GM12878 (cell line): ENCODE data around the gene FSTL1. TPM values are rescaled to one million over a fixed set of nuclear protein-coding genes. Genes with fewer than 3 reads are reported as not detected.

Experiments used
- ATAC-seq: fragments of 200-7000 bp; cut with Tn5 transposase; 3 replicates; pipeline ENCODE4 v1.9.1; 2020; ENCODE audit warnings: mild to moderate bottlenecking, moderate library complexity
- BruUV-seq: library from RNA; stranded (reverse); fragments of 400-500 nt; replicated peaks from 2 replicates; lab custom pipeline; 2021; lab: Mats Ljungman, UMichigan
- CTCF ChIA-PET: fragments of 300-600 bp; sonication (Branson Sonifier 250); formaldehyde crosslinking; extraction: SDS; loops from one replicate; lab custom pipeline; 2021; ENCODE audit warnings: inconsistent platforms; lab: Yijun Ruan, JAX
- POLR2A ChIA-PET: fragments of 350-600 bp; formaldehyde crosslinking; extraction: SDS; loops from one replicate; lab custom pipeline; 2021; ENCODE audit warnings: inconsistent platforms; lab: Charles Lee
- RAD21 ChIA-PET: fragments of 300-600 bp; sonication (Branson Sonifier 250); formaldehyde crosslinking; loops from one replicate; lab custom pipeline; 2023; ENCODE audit warnings: antibody characterized with exemption; ENCODE audit not compliant: unreplicated experiment; lab: Charles Lee
- SMC1A ChIA-PET: fragments of 300-600 bp; sonication (Branson Sonifier 250); formaldehyde crosslinking; loops from one replicate; lab custom pipeline; 2023; ENCODE audit not compliant: unreplicated experiment, uncharacterized antibody; lab: Charles Lee
- DNase-seq: peaks from one replicate; pipeline ENCODE4 v3.0.0-alpha.2; 2011; ENCODE audit warnings: low read depth, low spot score
- FAIRE-seq: peaks from 3 replicates; lab custom pipeline; 2011; peaks lifted over from hg19 to GRCh38; lab: Jason Lieb, UNC
- H2AFZ ChIP-seq: 2 replicates; pipeline ENCODE4 v1.6.0; 2011; ENCODE audit warnings: low read depth, low read length, control low read depth; ENCODE audit not compliant: control insufficient read depth
- H3K27ac ChIP-seq: 2 replicates; pipeline ENCODE4 v1.5.1; 2011; ENCODE audit warnings: control low read depth; ENCODE audit not compliant: control insufficient read depth, insufficient read depth
- H3K27me3 ChIP-seq, 2 experiments: replicated peaks in 1 of 2; 2 replicates each; pipeline versions ENCODE4 v1.6.0 to v1.6.1; 2011; ENCODE audit warnings: low read length in 1 of 2; ENCODE audit not compliant: control insufficient read depth in 2 of 2, insufficient read depth in 2 of 2
- H3K36me3 ChIP-seq, 2 experiments: 2 replicates each; pipeline ENCODE4 v1.5.1; 2011; ENCODE audit warnings: low read length in 1 of 2; ENCODE audit not compliant: control insufficient read depth in 2 of 2, insufficient read depth in 2 of 2
- H3K4me1 ChIP-seq: 2 replicates; pipeline ENCODE4 v1.6.1; 2011; ENCODE audit warnings: mild to moderate bottlenecking, low read length, moderate library complexity, mixed read lengths; ENCODE audit not compliant: control insufficient read depth, insufficient read depth
- H3K4me2 ChIP-seq: 2 replicates; pipeline ENCODE4 v1.6.0; 2011; ENCODE audit warnings: control low read depth; ENCODE audit not compliant: control insufficient read depth, insufficient read depth
- H3K4me3 ChIP-seq: fragments of 200-600 bp; sonication (generic); 2 replicates; pipeline ENCODE4 v1.5.1; 2016
- H3K79me2 ChIP-seq: 2 replicates; pipeline ENCODE4 v1.6.0; 2011; ENCODE audit warnings: low read length; ENCODE audit not compliant: control insufficient read depth, insufficient read depth
- H3K9ac ChIP-seq: 2 replicates; pipeline ENCODE4 v1.8.0; 2011; ENCODE audit warnings: low read length, control low read depth, mixed read lengths; ENCODE audit not compliant: control insufficient read depth, insufficient read depth
- H3K9me3 ChIP-seq: replicated peaks from 3 replicates; pipeline ENCODE4 v1.5.1; 2011; ENCODE audit warnings: mild to moderate bottlenecking, low read length; ENCODE audit not compliant: control insufficient read depth, insufficient read depth
- H4K20me1 ChIP-seq: 2 replicates; pipeline ENCODE4 v1.6.0; 2011; ENCODE audit not compliant: control insufficient read depth, insufficient read depth
- CHD2 ChIP-seq: IDR thresholded peaks from 2 replicates; pipeline ENCODE4 v1.6.1; 2011; ENCODE audit warnings: low read depth, low read length, improper control_type of control experiment, borderline replicate concordance
- CTCF ChIP-seq, 3 experiments: IDR thresholded peaks in 2 of 3; conservative IDR thresholded peaks in 1 of 3; 2 replicates each; pipeline ENCODE4 v1.5.1; 2011; ENCODE audit warnings: low read depth in 3 of 3, low read length in 3 of 3, mild to moderate bottlenecking in 3 of 3, control low read depth in 2 of 3, moderate library complexity in 2 of 3, inconsistent platforms in 1 of 3, mixed read lengths in 1 of 3; ENCODE audit not compliant: control insufficient read depth in 2 of 3, insufficient read depth in 1 of 3; ENCODE audit errors: extremely low read depth in 1 of 3
- EGR1 ChIP-seq, 2 experiments: IDR thresholded peaks; 1 replicate in 1 of 2; 2 replicates in 1 of 2; pipeline ENCODE4 v1.6.1; 2011 to 2012; ENCODE audit warnings: low read depth in 2 of 2, low read length in 2 of 2, borderline replicate concordance in 1 of 2, mild to moderate bottlenecking in 1 of 2, moderate library complexity in 1 of 2
- ESRRA ChIP-seq: IDR thresholded peaks from 2 replicates; pipeline ENCODE4 v1.6.1; 2012; ENCODE audit warnings: mild to moderate bottlenecking, low read length, improper control_type of control experiment
- MYC ChIP-seq: IDR thresholded peaks from 2 replicates; pipeline ENCODE4 v1.6.1; 2011; ENCODE audit warnings: mild to moderate bottlenecking, low read length, moderate library complexity, inconsistent platforms; ENCODE audit not compliant: insufficient read depth, insufficient replicate concordance, insufficient read length, severe bottlenecking
- RAD21 ChIP-seq: IDR thresholded peaks from 2 replicates; pipeline ENCODE4 v1.6.1; 2011; ENCODE audit warnings: mild to moderate bottlenecking, low read depth, low read length, moderate library complexity; ENCODE audit not compliant: insufficient read depth
- STAT3 ChIP-seq: IDR thresholded peaks from 2 replicates; pipeline ENCODE4 v1.6.1; 2011; ENCODE audit warnings: low read depth, low read length, improper control_type of control experiment
- ZNF687 ChIP-seq: fragments of 450-650 bp; IDR thresholded peaks from 2 replicates; pipeline ENCODE4 v1.6.1; 2017; ENCODE audit warnings: mild to moderate bottlenecking, moderate library complexity
- ZZZ3 ChIP-seq: IDR thresholded peaks from 2 replicates; pipeline ENCODE4 v1.6.1; 2011; ENCODE audit warnings: low read depth; ENCODE audit not compliant: control insufficient read depth, insufficient read length
- in situ Hi-C: fragments of 300-500 bp; cut with MboI; formaldehyde crosslinking; loops from 9 replicates; pipeline ENCODE4 v1.14.3; 2018; ENCODE audit warnings: mixed read lengths
- intact Hi-C: fragments of 100-400 bp; cut with micrococcal nuclease; formaldehyde crosslinking; loops from one replicate; pipeline ENCODE4 v1.14.2; 2022; ENCODE audit not compliant: unreplicated experiment
- polyA plus RNA-seq, 11 experiments: library from polyadenylated mRNA; depleted of rRNA in 4 of 11; unstranded in 6 of 11; stranded (reverse) in 5 of 11; fragments of >200 nt; fragmentation: Nextera tagmentation in 4 of 11; fragmentation: Illumina TruSeq in 1 of 11; extraction: Ambion mirVana in 4 of 11; extraction: Trizol in 1 of 11; gene quantifications; 1 replicate in 1 of 11; 2 replicates in 10 of 11; pipeline versions ENCODE4 v1.2.1 to v1.2.3, GENCODE V29; 2011 to 2016; ENCODE audit warnings: inconsistent platforms in 2 of 11, missing spikeins in 2 of 11, low read depth in 1 of 11
- total RNA-seq, 4 experiments: library from RNA; depleted of rRNA in 3 of 4; stranded (reverse); fragments of >200 nt in 3 of 4; fragmentation: Illumina TruSeq in 1 of 4; extraction: Trizol in 1 of 4; gene quantifications; 2 replicates each; pipeline versions ENCODE4 v1.2.1 to v1.2.3, GENCODE V29; 2013 to 2021

Gene FSTL1
- total and polyA plus RNA-seq, 10 of the 15 experiments (the other 5 are each of a cell fraction or from before 2014, with no cell fraction given) = 0.06 to 1.7 (median 0.32) TPM; not detected in 4

GRCh38 chr3:120357807-120358206, 93.0 kb downstream of the FSTL1 start:
- Histone ChIP-seq H3K9me3 (no peaks in the 10 kb centered on the region), H3K27me3 (peaks cover 0 to 2% of the 10 kb centered on the region in 2 experiments; a peak in 1 of 4 replicates), H3K4me2 (no peak overlapping the region), H3K36me3 (no peaks in the 10 kb centered on the region), H3K27ac (no peak overlapping the region), H3K79me2 (no peaks in the 10 kb centered on the region), H3K4me1 (no peaks in the 10 kb centered on the region), H4K20me1 (no peaks in the 10 kb centered on the region), H3K4me3 (no peak overlapping the region), H3K9ac (no peak overlapping the region), H2AFZ (no peak overlapping the region)
- SMC1A ChIA-PET = interaction anchor here (0.6 to 1.2 kb wide), 2 partner anchors 113 to 549 kb away, joined by 3 to 4 read pairs; no protein-coding TSS in a partner anchor
- DNase-seq = no peak
- BruUV-seq = no TSS peak
- RAD21 ChIA-PET = interaction anchor here (0.9 to 1.7 kb wide), 4 partner anchors 9 to 466 kb away, joined by 3 to 6 read pairs (median 4); partner anchors contain the start of gene LRRC58
- FAIRE-seq = no peak
- POLR2A ChIA-PET = no interaction called here
- TF ChIP-seq ESRRA (no peak), ZZZ3 (no peak), ZNF687 (no peak), MYC (no peak), CHD2 (no peak), EGR1 (IDR thresholded peaks at IDR 0.05; ENCODE audit: borderline replicate concordance in 1 of 2, low read depth in 2 of 2, low read length in 2 of 2) (no peak), RAD21 (0 out of 2 replicates have a peak, but pooled peaks have one; percentile 27), CTCF (IDR thresholded peaks at IDR 0.05 in 2 of 3, conservative IDR thresholded peaks at IDR 0.05 in 1 of 3; ENCODE audit: control insufficient read depth in 2 of 3, extremely low read depth in 1 of 3, insufficient read depth in 1 of 3, low read depth in 3 of 3, low read length in 3 of 3) (peak in 1 of 3 experiments; percentile 27; a peak in 1 of 6 replicates), STAT3 (no peak)
- CTCF ChIA-PET = interaction anchor here (1.0 to 2.2 kb wide), 6 partner anchors 8 to 201 kb away, joined by 4 to 8 read pairs (median 5); no protein-coding TSS in a partner anchor
- intact Hi-C loops (loop anchor here (1.0 kb wide), 1 partner anchor 114 kb away; no protein-coding TSS in a partner anchor), in situ Hi-C loops (no loop called here)
- ATAC-seq = peak; percentile 40; the same call in 1 of the 3 replicates
